Measurements from ENCODE around the gene CNNM1. TPM values are rescaled to one million over a fixed set of nuclear protein-coding genes. Genes with fewer than 3 reads are reported as not detected.

Gene CNNM1
- total RNA-seq, 1 donor from 2014 or later = 0.36 TPM

Other genes with a start within 250 kb of the CNNM1 start
- gene HPSE2, start 93.5 kb upstream of the CNNM1 start, total RNA-seq = 0.20 TPM
- gene GOT1, start 101.3 kb downstream of the CNNM1 start, total RNA-seq = 57.0 TPM
- 0.12 TPM for gene NKX2-3, start 203.6 kb downstream of the CNNM1 start, total RNA-seq

All from esophagus mucosa (tissue), 1 donor.